HFF-Myc (cell line): Measurements from ENCODE around the gene MAPRE2.

Experiments
- DNase-seq: peaks from one replicate; pipeline ENCODE4 v3.0.0-alpha.2; 2011; ENCODE audit warnings: low read depth; ENCODE audit errors: extremely low read depth
- H3K4me3 ChIP-seq: replicated peaks from 2 replicates; pipeline ENCODE4 v1.5.1; 2011; ENCODE audit warnings: low read depth, mild to moderate bottlenecking, control low read depth, low read length
- TF ChIP-seq, protein P1 (sequence below): IDR thresholded peaks from 2 replicates; pipeline ENCODE4 v1.5.1; 2012; ENCODE audit warnings: mild to moderate bottlenecking, low read depth, low read length, control low read depth; ENCODE audit errors: missing control alignments

MAPRE2 gene

DNA sequence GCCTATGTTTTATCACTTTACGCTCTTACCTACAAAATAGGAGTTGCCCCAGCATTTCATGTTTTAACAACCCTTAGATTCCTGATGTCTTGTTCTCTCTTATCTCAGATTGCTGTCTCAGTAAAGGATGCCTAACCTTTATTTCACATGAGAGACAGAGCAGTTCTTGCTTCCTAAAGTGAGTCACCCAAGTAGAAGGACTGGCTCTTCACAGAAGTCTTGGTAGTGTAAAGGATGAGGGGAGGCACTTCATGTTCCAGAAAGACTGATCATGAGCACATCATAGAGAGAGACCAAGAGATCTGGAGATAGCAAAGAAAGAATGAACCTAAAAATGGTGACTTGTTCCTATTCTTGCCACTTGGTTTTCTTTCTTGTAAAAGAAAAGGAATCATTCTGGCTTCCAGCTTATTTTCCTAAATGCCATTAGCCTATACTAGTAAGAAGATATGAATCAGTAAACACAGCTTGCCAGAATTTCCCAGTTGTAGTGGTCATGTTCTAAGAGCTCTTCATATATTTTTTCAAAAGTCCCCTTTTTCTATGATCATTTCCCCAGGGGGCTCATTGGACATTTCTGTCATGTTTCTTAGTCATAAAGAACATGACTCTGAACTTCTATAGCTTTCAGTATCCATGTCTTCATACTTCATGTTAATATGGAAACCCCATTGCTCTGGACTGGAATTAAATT is 54.9 kb downstream of the MAPRE2 start:
- H3K4me3 ChIP-seq = no peak overlapping the region
- TF ChIP-seq, protein P1, sequence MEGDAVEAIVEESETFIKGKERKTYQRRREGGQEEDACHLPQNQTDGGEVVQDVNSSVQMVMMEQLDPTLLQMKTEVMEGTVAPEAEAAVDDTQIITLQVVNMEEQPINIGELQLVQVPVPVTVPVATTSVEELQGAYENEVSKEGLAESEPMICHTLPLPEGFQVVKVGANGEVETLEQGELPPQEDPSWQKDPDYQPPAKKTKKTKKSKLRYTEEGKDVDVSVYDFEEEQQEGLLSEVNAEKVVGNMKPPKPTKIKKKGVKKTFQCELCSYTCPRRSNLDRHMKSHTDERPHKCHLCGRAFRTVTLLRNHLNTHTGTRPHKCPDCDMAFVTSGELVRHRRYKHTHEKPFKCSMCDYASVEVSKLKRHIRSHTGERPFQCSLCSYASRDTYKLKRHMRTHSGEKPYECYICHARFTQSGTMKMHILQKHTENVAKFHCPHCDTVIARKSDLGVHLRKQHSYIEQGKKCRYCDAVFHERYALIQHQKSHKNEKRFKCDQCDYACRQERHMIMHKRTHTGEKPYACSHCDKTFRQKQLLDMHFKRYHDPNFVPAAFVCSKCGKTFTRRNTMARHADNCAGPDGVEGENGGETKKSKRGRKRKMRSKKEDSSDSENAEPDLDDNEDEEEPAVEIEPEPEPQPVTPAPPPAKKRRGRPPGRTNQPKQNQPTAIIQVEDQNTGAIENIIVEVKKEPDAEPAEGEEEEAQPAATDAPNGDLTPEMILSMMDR = no peak
- DNase-seq = no peak

DNA sequence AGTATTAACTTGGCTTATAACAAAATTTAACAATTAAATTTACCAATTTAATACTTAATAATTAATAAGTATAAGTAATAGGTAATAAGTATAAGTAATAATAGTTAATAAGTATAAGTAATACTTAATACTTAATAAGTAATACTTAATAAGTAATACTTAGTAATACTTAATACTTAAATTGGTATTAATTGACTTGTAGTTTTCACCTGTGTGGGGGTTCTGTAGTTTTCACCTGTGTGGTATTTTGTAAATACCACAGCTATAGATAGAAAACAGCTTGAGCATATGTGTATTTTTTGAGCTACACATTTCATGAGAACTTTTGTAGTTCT is 55.4 kb downstream of the MAPRE2 start:
- DNase-seq = no peak
- no peak overlapping the region for H3K4me3 ChIP-seq
- TF ChIP-seq, protein P1 = no peak

DNA sequence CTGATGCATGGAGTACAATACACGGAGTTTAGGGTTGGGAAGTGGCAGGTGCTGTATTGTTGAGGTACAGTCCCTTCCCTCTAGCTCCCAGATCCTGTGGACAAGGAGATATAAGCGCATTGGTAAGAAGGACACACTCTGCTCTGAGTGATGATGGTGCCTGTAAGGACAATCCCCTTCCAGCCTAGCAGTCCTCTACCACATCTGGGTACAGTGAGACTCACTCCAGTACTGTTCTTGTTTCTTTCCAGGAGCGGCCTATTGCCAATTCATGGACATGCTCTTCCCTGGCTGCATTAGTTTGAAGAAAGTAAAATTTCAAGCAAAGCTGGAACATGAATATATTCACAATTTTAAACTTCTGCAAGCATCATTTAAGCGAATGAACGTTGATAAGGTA is 56.0 kb downstream of the MAPRE2 start:
- TF ChIP-seq, protein P1 = no peak
- H3K4me3 ChIP-seq = no peak overlapping the region
- no peak for DNase-seq

DNA sequence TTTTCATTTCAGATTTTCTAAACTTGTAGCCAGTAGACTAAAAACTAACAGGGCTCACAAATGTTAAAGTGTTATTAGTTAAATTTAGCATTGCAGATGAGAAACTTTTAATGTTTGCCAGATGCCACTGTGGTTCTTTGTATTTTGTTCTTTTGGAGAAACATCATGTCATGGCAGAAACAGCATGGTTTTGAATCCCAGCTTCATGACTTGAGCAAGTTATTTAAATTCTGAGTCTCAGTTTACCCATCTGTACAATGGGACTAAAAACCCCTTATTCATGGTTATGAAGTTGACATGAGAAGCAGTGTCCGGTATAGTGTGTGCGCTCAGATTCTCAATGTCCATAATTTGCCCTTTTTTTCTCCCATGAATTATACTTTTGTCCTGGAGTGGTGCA is 56.5 kb downstream of the MAPRE2 start:
- TF ChIP-seq, protein P1 = no peak
- DNase-seq = no peak
- H3K4me3 ChIP-seq = no peak overlapping the region

DNA sequence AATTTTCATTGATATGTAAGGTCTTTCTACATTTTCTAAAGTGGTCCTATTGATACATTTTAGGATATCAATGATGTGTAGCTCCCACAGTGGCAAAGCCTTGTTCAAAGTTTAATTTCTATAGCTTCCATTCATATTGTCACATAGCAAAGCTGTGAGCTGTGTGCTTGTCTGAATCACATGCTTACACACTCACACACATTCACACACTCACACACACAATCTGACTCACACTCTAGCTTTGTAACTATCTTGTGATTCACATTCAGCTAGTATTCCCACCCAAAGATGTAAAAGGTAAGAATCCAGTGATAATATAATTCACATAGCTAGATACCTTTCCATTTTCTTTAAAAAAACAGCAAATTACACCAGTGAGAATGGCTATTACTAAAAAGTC is 58.7 kb downstream of the MAPRE2 start:
- DNase-seq = no peak
- TF ChIP-seq, protein P1 = no peak
- H3K4me3 ChIP-seq = no peak overlapping the region

DNA sequence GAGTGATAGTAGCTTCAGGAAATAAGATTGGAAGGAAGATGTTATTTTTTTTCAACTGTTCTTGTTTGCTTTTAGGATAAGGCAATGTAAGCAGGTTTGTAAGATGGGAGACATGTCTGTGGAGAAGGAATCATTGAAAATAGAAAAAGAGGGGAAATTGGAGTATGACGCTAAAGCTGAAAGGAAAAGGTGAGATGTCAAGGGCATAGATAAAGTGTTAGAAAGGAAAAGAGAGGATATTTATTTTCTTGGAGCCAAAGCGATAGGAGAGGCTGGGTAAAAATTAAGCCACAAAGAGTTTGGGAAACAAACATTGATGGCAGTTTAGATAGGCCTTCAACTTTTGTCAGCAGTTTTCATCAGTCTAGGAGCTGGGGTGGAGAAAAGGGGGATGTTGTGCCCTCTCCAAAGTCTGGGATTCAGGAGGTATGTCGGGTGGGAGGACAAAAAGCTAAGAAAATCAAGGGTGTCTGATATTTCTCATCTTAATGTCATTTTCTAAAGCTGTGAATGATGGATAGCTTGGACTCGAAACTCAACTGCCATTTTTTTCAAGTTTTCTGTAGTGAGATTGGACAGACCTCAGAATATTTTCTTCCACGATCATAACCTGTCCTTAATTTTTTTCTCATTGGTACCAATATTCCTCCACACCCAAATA is 63.3 kb downstream of the MAPRE2 start:
- no peak for DNase-seq
- TF ChIP-seq, protein P1 = no peak

More for the DNA sequence above, 63.3 kb downstream of the MAPRE2 start:
- H3K4me3 ChIP-seq = no peak overlapping the region
